Measurements from ENCODE around the gene ST3GAL2.

- TF ChIP-seq, protein P1, sequence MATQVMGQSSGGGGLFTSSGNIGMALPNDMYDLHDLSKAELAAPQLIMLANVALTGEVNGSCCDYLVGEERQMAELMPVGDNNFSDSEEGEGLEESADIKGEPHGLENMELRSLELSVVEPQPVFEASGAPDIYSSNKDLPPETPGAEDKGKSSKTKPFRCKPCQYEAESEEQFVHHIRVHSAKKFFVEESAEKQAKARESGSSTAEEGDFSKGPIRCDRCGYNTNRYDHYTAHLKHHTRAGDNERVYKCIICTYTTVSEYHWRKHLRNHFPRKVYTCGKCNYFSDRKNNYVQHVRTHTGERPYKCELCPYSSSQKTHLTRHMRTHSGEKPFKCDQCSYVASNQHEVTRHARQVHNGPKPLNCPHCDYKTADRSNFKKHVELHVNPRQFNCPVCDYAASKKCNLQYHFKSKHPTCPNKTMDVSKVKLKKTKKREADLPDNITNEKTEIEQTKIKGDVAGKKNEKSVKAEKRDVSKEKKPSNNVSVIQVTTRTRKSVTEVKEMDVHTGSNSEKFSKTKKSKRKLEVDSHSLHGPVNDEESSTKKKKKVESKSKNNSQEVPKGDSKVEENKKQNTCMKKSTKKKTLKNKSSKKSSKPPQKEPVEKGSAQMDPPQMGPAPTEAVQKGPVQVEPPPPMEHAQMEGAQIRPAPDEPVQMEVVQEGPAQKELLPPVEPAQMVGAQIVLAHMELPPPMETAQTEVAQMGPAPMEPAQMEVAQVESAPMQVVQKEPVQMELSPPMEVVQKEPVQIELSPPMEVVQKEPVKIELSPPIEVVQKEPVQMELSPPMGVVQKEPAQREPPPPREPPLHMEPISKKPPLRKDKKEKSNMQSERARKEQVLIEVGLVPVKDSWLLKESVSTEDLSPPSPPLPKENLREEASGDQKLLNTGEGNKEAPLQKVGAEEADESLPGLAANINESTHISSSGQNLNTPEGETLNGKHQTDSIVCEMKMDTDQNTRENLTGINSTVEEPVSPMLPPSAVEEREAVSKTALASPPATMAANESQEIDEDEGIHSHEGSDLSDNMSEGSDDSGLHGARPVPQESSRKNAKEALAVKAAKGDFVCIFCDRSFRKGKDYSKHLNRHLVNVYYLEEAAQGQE (IDR thresholded peaks at IDR 0.05; ENCODE audit: insufficient replicate concordance, low read depth) = no peak
- TF ChIP-seq CTCF (IDR thresholded peaks at IDR 0.05; ENCODE audit: insufficient read depth, low read length) = no peak
- no peak for TF ChIP-seq GABPA (IDR thresholded peaks at IDR 0.05; ENCODE audit: low read depth)
Observed at GRCh38 chr16:70434484-70435260, 4.2 kb downstream of the ST3GAL2 start.

Measured in HL-60 (cell line).